Stimulated activated CD4-positive, alpha-beta T cell treated with anti-CD3 and anti-CD28 coated beads, Interleukin-1b, Interleukin-23, amount 100 ng/mL, for 1 hour (primary cell): ENCODE results near the gene MBLAC2.

Experiments
- DNase-seq, 2 donors: peaks; one replicate each; pipeline ENCODE4 v3.0.0-alpha.2; 2020; ENCODE audit warnings: low read depth in 2 of 2

Gene MBLAC2

DNA sequence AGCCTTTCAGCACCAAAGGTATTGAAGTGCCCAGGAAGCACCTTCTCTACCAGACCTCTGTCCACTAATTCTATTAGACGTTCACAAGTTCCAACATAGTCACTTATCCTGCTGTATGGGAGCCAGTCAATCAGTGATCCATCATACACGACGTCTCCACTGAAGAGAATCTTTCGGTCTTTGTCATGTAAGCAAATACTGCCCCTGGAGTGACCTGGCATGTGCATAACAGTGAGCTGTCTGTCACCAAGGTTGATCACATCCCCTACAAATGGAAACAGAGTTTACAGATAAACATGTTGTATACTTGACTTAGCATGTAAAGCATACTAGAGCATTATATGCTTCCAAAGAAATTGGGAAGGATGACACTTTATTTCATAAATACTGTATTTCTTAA is 13.3 kb downstream of the MBLAC2 start:
- DNase-seq = no peak

DNA sequence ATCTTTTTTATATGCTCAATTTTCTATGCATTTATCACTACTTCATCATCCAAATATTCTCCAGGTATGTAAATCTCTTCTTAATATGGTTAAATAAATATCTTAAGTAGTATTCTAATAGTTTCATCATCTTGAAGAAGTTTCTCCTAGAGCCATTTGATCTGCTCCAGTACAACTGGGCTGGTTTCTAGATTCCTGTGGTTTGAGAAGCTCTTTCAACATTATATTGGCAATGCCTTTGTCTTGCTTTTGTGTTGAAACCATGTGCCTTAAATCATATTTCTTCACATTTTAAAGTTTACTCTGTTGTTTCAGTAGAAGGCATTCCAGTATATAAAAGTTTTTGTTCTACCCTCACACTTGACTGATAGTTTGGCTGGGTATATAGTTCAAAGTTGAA is 27.6 kb downstream of the MBLAC2 start:
- no peak for DNase-seq

DNA sequence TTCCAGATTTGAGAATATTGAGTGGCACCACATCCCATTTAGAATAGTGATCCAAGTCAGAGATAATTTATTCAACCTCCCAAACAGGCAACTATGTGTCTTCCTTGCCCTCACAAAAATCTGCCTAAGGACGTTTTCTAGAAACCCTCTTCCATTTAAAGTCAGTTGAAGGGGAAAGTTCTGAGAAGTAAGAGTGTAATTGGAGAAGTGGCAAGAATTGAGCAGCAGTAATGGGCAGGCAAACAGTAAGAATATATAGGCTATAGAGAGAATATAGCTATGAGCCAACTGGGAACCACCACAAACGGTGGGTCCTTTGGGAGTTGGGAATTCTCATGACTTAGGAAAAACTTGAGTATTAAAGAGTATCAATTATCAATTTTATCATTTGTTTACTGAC is 33.9 kb downstream of the MBLAC2 start:
- no peak for DNase-seq

DNA sequence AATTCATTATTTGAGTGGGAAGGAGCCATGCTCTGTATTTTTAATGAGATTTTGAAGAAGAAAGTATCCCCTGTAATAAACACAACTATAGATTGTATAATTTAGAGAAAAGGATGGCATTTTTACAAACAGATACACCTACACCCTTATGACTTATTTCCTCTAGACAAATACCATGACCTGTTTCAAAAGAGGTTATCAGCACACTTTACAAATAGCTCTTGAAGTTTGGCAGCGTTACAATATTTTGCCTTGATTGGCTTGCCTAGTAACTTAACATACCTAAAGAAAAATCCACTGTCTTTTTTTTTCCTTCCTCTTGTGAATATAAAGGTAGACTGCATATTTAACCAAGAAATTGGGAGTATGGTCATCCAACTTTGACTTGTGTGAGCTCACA is 36.5 kb downstream of the MBLAC2 start:
- DNase-seq = no peak

DNA sequence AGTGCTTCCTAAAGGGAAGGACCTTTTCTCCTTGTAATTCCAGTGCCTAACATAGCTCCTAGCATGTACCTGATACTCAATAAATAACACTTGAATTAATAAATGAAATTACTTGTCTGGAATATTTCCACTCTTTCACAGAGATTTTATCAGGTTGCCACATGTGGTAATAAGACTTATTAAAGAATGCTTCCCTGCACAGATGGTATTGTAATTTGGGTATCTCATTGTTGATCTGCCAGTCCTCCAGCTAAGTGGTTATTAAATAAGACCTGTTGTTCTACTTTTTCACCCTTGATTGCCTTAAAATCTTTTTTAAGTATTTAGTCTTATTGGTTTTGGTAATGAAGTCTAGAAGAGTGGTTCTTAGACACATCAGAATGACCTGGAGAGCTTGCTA is 36.9 kb downstream of the MBLAC2 start:
- no peak for DNase-seq

DNA sequence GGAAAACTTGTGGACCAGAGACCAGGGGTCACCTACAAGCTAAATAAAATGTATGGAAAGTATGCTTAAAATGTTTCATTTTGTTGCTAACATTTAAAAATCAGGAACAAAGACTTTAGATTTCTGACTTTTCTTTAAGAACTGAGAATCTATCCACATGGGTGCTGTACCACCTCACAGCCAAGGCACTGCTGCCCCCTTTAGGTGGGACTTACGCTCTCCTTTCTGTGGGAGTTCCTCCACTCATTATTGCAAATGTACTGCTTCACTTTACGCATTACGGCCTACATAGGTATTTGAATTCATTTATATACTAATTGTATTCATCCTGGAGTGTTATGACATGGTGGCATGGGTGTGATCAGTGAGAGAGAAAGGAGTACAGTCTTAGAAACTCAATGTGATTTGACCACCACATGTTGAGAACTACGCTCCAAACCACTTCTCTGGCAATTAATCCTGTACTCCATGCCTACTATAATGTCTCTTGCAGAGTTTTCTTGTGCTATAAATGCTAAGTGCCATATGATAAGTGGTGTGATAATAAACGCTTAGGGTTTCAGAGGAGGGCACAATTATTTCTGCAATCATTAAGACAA is 40.4 kb downstream of the MBLAC2 start:
- no peak for DNase-seq

DNA sequence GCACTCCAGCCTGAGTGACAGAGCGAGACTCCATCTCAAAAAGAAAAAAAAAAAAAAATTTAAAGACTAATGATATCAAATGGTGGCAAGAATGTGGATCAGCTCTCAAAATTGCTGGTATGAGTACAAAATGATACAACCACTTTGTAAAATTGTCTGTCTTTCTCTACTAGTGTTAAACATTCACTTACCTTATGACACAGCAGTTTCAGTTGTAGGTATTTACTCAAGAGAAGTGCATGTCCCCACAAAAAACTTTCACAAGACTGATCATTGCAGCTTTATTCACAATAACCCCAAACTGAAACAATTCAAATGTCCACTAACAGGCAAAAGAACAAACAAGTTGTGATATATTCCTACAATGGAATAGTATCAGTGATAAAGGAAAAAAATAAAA is 50.3 kb downstream of the MBLAC2 start:
- DNase-seq = no peak

DNA sequence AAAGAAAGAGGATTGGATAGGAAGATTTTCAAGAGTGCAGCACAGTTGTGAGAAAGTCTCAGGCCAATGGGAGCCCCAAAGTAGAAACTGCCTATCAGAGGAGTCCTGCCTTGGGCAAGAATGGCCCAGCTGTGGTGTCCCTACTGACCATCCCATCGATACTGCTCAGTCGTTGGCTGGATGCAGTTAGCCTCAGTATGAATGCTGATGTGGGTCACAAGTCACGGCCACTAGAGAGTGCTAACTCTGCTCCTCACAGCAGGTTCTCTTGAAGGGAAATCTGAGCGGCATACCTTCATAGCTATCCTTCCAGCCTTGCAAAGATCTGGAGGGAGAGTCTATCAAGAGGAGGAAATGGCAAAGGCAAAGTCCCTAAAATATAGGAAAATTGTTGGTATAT is 53.4 kb downstream of the MBLAC2 start:
- no peak for DNase-seq

DNA sequence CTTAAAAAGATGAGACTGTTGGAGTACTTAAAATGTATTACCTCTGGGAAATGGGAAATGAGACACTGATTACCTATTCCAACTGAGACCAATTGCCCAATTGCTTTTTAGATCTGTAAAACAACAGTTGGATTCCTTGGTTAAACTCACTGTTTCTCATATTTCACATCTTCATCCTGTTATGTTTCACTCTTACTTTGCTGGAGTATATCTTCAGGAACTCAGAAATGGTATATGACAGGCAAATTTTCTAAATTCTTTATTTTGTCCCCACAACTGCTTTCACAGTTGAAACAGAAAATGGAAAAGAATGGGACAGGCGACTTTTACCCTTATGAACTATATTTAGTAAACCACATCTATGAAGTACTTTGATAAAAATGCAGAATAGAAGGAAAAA is 56.4 kb downstream of the MBLAC2 start:
- DNase-seq = no peak

DNA sequence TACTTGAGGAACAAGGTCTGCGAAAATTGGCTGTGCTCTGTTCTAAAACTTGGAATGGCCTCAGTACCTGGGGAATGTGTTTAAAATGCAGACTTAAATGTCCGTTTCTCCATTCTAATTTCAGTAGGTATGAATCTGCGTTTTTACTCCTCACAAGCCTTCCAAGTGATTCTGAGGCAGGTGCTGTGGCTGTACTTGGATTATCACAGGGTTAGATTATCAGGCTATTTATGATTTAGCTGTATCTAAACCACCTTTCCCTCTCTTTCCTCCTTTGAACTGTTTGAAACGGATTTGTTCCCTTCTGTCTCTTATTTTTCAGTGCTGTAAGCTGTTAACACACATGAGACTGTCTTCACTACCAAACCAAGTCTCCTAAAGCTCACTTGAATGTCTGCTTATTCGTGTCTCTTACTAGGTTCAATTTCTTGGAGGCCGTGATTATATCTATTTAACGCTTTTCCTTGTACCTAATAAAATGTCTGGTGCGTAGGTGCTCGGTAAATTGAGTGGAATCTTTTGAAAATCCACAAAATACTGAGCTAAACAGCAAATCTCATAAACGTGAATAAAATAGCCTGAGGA is 64.3 kb downstream of the MBLAC2 start:
- DNase-seq = no peak

DNA sequence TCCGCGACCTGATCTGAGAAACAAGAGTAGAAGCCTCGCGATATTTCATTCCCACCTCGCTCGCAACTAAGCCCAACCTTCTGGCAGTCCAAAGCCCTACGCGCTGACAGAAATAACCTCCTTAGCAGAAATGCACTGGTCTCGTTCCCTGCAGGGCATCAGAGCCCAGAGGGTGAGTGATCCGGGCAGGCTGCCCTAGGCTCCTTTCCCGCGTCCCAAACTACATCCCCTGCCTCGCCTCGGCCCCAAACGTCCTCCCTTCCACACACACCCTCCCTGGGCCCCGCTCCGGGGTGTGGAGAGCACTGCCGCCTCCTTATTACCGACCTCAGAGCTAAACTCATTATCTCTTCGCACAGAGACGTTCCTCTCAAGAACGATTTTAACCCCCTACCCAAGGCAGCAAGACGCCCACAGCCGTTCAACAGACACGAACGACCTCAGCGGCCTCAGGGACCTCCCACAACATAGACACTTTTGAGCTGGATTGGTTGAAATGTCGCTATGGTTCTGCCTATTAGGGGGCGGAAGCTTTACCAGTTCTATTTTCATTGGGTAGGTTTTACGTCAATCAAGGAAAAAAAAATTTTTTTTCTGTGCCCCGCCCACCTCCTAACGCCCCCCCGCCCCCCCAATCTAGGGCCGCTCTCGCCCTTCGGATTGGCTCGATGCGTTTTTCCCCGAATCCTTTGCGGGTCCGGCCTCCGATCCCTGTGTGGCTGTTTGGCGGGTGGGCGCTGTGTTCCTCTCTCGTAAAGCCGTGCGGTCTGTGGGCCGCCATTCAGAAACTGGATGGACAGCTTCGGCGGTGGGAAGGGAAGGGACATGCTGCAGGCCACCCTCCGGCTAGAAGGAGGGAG is 65.0 kb downstream of the MBLAC2 start, which contains the start of gene CETN3:
CETN3 (minus strand) TSS at position 439 of the 860 bp plus-strand sequence; CDS start at position 344, 95 bp downstream.
- DNase-seq = peak; percentile 67 to 73

DNA sequence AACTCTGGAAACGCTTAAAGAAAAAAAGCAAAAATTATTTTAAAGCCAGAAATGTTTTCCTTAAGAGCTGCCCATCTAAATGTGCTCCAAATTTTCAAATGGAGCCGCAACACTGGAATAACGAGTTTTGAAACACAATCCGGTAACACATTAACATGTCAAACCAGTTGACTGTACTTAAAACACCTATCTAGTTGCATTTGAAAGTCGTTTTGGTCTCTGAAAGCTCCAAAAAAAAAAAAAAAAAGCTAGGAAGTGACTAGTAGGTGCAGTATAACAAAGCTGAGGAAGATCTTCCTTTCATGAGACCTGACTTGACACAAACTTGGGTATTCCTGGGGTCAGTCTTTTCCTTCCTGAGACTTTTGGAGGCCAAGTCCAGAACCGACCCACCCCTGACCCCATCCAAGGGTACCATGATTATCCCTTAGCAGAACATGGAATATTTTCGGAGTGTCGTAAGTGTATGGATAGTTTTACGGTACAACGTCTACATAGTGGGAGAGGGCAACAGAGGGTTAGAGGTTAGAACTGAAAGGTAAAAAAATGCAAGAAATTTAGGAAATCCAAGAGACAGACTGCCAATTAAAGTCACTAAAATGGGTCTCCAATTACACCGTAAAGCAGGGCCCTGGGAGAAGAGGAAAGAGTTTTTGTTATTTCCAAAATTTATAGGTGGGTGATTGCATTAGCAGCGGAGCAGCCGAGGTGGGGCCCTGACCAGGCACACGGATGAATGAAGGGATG is 65.8 kb downstream of the MBLAC2 start:
- DNase-seq = no peak
